SW480 (cell line): ENCODE data around the gene KCTD2.

ENCODE experiments used
- DNase-seq: peaks from one replicate; pipeline ENCODE4 v3.0.0-alpha.2; 2016; ENCODE audit warnings: low spot score

KCTD2 gene

DNA sequence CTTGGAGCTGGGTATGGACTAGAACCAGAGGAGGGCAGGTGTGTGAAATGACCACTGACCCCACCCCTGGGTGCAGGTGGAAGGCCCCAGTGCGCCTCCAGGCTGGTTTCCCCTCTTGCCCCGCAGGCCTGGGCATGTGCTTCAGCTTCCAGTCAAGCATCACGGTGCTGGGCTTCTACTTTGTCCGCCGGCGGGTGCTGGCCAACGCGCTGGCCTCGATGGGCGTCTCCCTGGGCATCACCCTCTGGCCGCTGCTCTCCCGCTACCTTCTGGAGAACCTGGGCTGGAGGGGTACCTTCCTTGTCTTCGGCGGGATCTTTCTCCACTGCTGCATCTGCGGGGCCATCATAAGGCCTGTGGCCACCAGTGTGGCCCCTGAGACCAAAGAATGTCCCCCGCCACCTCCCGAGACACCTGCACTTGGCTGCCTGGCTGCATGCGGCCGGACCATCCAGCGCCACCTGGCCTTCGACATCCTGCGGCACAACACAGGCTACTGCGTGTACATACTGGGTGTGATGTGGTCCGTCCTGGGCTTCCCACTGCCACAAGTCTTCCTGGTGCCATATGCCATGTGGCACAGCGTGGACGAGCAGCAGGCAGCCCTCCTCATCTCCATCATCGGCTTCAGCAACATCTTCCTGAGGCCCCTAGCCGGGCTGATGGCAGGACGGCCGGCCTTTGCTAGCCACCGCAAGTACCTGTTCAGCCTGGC, 53.0 kb downstream of the KCTD2 start:
- no peak for DNase-seq

DNA sequence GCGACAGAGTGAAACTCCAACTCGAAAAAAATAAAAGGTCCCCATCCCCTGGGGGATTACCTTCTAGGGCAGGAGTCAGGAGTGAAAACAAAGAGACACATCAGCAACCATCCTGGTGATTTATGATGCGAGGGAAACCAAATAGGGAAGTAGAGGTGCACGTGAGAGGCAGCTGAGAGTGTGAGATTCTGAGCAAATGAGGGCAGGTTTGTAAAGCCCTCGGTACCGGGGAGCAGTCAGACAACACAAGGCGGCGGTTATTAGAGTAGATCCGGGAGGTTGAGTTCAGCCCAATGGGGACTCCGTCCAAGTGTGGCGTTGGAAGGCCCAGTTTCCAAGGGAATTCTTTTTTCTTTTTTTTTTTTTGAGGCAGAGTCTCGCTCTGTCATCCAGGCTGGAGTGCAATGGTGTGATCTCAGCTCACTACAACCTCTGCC, 55.4 kb downstream of the KCTD2 start:
- DNase-seq: no peak

DNA sequence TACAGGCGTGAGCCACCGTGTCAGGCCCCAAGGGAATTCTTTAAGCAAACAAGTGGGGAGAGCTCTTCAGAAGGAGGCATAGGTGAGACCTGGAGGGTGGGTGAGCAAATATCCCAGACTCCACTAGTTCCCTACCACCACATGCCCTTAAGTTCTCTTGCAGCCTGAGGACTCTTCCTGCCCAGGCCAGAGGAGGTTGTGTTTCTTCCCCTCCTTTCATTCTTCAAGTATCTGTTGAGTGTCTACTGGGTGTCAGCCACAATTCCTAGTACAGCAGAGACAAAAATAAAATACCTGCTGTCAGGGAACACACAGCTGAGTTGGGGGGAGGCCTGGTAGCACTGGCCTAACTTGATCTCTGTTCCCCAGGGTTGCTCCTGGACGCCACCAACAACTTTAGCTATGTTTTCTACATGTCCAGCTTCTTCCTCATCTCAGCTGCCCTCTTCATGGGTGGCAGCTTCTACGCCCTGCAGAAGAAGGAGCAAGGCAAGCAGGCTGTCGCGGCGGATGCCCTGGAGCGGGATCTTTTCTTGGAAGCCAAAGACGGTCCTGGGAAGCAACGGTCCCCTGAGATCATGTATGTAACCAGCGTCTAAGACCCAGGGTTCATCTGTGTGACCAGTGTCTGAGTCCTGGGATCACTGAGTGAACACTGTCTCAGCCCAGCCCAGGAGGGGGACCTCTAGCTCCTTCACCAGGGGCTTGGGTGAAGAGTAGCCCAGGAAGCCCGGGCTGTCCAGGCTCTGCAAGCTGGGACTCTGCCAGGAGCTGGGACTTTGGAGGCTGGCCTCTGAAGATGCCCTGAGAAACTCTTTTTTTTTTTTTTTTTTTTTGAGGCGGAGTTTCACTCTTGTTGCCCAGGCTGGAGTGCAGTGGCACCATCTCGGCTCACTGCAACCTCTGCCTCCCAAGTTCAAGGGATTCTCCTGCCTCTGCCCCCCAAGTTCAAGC, 56.9 kb downstream of the KCTD2 start:
- no peak for DNase-seq

DNA sequence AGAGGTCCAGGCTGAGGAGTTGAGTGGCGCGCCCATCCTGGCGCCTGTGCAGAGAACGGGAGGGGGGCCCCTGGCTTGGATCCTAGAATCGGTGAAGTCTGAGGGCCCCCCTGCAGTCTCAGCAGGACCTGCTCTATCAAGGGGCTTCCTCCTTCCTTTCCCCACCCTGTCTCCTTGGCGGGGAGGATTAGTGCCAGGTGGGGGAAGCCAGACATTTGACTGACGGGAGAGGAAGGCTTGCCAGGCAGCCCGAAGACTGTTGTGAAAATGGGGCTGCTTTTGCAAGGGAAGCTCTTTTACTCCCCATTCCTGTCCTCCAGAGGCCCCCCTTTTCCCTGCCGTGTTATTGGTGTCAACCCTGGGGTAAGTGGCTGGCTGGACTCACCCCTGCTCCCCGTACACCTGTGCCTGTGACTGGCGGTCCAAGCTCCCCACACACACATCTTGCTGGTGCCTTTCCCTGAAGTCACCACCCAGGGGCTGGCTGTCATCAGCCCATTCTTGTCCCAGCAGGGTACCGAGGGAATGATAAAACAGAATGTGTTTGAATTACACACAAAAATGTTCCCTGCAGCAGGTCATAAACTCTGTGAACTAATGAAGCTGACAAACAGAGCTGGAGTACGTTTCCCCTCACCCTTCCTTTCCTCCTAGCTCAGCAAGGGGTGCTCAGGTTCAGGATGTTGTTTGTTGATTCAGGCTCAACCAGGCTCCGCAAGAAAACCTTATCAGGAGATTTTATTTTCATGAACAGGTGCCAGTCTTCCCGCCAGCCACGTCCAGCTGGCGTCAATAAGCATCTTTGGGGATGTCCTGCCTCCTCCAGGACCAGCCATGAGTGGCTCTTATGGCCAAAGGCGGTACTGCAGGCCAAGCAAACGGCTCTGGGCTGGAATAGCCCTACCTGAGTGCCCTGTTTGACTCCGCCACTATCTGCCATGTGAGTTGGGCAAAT, 58.4 kb downstream of the KCTD2 start:
- DNase-seq: peak; percentile 69

DNA sequence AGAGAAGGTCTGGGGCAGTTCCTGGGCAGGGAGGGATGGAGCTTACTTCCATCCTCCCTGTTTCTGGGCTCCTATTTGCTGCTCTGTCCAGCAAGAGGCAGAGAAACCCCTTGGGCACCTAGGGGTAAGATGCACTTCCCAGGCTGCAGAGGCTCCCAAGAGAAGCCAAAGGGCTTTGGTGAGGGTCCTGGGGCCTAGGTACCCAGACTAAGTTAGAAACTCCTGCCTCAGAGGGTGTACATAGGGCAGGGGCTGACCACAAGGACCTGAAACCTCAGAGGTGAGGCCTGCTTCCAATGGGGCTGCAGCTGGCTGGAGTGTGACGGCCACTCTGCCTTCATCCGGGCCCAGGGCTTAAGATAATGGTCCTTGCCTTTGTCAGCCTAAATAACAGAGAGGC, 61.2 kb downstream of the KCTD2 start:
- DNase-seq: no peak

DNA sequence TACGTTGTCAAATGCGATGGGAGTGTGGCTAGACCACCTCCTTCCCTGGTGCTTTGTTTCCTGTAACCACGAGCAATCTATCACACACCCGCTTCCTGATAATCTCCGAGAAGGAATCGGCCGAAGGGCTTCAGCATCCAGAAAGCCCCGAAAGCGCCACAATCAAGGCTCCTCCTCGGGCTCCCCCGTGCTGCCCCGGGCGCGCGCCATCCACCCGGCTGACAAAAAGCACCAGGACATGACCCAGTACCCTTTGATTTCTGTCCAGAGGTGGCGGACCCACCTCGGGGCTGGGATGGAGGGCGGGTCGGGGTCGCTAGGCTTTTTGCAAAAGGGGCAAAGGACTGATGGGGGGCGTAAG, 62.0 kb downstream of the KCTD2 start:
- no peak for DNase-seq

DNA sequence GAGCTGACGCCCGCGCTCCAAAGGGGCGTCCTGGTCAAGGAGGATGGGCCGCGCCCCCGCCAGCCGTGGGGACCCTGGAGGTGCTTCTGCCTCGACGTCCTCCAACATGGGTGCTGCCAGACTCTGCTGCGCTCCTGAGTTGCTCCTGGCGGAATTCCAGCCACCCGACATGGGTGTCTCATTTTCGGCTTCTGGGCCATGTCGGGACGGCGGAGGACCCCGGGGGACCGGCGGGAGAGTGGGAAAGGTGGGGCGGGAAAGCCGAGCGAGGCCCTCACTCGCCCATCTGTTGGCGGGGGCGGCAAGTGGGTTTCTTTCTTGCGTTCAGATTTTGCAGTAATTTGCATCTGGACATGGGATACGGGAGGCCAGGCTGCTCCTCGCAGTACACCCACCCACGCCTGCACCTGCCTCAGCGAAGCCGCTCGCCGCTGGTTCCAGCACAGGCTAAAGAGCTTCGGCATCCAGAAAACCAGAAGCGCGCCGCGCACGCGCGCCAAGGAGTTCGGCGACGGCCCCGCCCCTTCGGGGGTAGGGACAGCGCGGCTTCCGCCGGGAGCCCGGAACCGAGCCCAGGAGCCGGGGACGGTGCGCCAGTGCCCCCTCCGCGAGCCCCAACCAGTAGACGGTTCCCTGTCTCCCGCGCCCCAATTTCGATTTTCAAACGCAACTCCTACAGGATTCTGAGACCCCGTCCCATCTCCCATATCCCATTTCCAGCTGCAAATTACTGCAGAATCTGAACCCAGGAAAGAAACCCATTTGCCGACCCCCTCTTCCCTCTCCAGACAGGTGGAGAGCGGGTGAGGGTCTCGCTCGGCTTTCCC, 62.6 kb downstream of the KCTD2 start, which contains the start of gene ARMC7:
TSS of gene ARMC7 (plus strand) at position 563 of the 827 bp plus-strand sequence. CDS start 320 bp downstream, outside the sequence.
- DNase-seq: peak; percentile 89

DNA sequence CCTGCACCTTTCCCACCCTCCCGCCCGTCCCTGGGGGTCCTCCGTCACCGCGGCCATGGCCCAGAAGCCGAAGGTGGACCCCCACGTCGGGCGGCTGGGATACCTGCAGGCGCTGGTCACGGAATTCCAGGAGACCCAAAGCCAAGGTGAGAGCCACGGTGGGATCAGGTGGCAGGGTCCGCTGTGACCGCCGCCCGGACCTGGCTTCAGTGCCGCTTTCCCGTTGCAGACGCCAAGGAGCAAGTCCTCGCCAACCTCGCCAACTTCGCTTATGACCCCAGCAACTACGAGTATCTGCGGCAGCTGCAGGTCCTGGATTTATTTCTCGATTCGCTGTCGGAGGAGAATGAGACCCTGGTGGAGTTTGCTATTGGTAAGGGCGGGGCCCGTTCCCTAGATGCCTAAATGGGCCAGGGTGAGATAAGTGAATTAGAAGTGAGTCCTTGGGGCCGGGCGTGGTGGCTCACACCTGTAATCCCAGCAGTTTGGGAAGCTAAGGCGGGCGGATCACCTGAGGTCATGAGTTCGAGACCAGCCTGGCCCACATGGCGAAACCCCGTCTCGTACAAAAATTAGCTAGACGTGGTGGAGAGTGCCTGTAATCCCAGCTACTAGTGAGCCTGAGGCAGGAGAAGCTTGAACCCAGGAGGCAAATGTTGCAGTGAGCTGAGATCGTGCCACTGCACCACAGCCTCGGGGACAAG, 63.4 kb downstream of the KCTD2 start:
- peak; percentile 46 for DNase-seq

DNA sequence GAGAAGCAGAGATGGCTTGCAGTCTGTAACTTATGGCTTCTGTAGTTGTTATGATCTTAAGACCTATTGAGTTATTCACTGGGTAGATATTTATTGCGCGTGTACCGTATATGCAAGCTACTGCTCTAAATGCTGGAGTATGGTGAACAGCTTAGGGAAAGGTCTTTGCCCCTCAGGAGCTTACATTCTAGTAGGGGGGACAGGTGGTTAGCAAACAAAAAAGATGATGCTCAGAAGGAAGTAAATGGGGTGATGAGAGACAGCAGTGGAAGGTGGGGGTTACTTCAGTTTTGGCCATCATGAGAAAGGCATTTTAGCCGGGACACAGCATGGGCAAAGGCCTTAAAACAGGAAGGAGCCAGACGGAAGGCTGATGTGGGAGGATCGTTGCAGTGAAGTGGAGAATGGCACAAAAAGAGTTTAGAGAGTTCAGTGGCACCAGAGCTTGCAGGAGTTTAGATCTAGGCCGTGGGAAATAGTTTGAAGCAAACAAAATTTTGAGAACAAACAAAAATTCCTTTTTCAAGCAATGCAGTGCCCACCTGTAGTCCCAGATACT, 64.8 kb downstream of the KCTD2 start:
- no peak for DNase-seq

DNA sequence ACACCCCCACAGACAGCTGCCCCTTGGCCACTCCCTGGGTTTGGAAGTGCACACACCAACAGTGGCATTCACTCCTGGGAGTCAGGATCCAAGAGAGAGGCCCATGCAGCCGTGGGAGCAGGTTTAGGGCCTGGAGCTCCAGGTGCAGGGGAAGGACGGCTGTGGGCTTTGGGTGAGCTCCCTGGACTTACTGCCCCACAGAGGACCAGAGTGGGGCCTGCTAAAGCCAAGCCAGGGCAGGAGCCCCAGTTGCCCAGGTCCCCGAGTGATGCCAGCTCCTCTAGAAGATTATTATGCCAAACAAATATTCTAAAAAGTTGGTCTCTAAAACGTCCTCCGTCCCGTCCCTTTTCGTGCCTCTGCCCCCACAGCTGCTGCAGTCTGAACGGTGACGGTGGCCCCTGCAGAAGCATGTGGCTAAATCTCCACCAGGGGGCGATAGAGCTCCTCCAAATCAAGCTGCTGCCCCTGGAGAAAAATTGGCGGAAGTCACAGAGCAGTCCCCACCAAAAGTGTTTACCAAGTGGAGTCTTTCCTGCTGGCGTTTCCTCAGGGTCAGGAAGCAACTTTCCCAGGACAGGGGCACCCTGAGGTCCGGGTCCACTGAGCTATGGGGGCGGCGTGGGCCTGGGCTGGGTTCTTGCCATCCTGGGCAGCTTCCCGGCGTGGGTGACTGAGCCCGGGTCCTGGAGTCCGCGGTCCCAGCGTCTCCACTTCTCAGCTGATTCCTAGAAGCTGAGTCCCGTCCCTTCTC, 67.0 kb downstream of the KCTD2 start:
- DNase-seq: peak; percentile 88

DNA sequence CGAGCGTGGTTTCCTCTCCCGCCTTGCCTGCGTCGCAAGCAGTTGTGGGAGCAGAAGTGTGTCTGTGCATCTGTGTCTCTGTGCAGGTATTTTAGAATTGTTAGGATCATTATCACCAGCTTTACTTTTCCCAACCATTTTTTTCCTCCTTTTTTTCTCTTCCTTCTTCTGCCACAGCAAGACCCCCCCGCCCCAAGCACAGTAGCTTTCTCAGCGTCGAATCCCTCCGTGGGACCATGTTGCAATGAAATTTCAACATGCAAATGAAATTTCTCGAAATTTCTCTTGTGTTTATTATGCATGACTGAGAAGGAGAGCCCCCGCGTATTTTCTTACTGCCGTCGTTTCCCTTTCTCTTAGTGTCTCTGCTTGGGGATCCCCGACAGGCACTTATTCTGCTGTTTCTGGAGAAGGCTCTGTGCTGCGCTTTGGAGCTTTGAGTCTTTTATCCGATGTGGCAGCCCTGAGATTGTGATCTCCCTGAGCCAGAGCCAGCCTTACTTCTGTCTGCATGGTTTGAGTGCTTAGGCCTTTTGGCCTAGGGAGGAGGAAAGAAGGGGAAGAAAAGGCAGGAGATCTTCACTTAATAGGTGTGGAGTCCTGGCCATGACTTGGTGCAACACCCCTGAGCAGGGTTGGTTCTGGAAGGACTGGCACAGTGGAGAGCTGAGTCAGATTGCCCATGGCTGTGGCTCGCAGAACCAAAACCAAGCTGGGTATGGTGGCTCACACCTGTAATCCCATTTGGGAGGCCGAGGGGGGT, 67.7 kb downstream of the KCTD2 start:
- no peak for DNase-seq
